Fibroblast of peridontal ligament (primary cell): ENCODE measurements around the gene TAS1R3.

ENCODE experiments used
- DNase-seq: peaks from one replicate; pipeline ENCODE4 v3.0.0-alpha.2; 2010; ENCODE audit errors: extremely low read depth

TAS1R3 gene

GRCh38 chr1:1331068-1331965, at the start of gene TAS1R3:
Gene TAS1R3, plus strand, starts transcription at chr1:1331280. Its CDS starts 66 bp downstream, at chr1:1331346.
- DNase-seq: no peak

- DNase-seq: no peak
Measured at GRCh38 chr1:1281533-1282321, 49.4 kb upstream of the TAS1R3 start.

GRCh38 chr1:1282998-1283397, 48.1 kb upstream of the TAS1R3 start:
- no peak for DNase-seq

- DNase-seq: no peak
Measured at GRCh38 chr1:1283821-1284220, 47.3 kb upstream of the TAS1R3 start.

GRCh38 chr1:1284221-1285101, 46.6 kb upstream of the TAS1R3 start:
- no peak for DNase-seq

GRCh38 chr1:1285102-1285571, 45.9 kb upstream of the TAS1R3 start:
- no peak for DNase-seq

GRCh38 chr1:1285611-1286311, 45.3 kb upstream of the TAS1R3 start:
- DNase-seq: no peak

GRCh38 chr1:1286313-1287261, 44.5 kb upstream of the TAS1R3 start:
- DNase-seq: no peak

GRCh38 chr1:1287288-1288110, 43.6 kb upstream of the TAS1R3 start:
- DNase-seq: no peak

- no peak for DNase-seq
Measured at GRCh38 chr1:1290238-1290731, 40.8 kb upstream of the TAS1R3 start.

- DNase-seq: no peak
Measured at GRCh38 chr1:1291023-1291528, 40.0 kb upstream of the TAS1R3 start.

- DNase-seq: peak; percentile 37
Measured at GRCh38 chr1:1291548-1292441, 39.3 kb upstream of the TAS1R3 start.

GRCh38 chr1:1292442-1292779, 38.7 kb upstream of the TAS1R3 start:
- DNase-seq: no peak

GRCh38 chr1:1292851-1293250, 38.2 kb upstream of the TAS1R3 start:
- DNase-seq: no peak

- DNase-seq: no peak
Measured at GRCh38 chr1:1293263-1294249, 37.5 kb upstream of the TAS1R3 start.

GRCh38 chr1:1294250-1294890, 36.7 kb upstream of the TAS1R3 start:
- no peak for DNase-seq
